HCT116 (cell line): ENCODE measurements around the gene SNORC. TPM values are rescaled to one million over a fixed set of nuclear protein-coding genes. Genes with fewer than 3 reads are reported as not detected.

Source experiments
- ATAC-seq: fragments of 200-7000 bp; cut with Tn5 transposase; 2 replicates; pipeline ENCODE4 v1.9.1; 2020; ENCODE audit warnings: mild to moderate bottlenecking, moderate library complexity
- BruUV-seq: library from RNA; stranded (reverse); fragments of 400-500 nt; replicated peaks from 2 replicates; lab custom pipeline; 2021; lab: Mats Ljungman, UMichigan
- CTCF ChIA-PET: fragments of 300-600 bp; sonication (Branson Sonifier 250); formaldehyde crosslinking; loops from one replicate; lab custom pipeline; 2021; ENCODE audit warnings: antibody characterized with exemption; lab: Charles Lee
- POLR2A ChIA-PET: fragments of 300-600, 350-600 bp; sonication (Branson Sonifier 250); formaldehyde crosslinking; loops from one replicate; lab custom pipeline; 2021; ENCODE audit warnings: antibody characterized with exemption; lab: Charles Lee
- RAD21 ChIA-PET, 2 experiments: fragments of 300-600 bp; sonication (Branson Sonifier 250); formaldehyde crosslinking; loops; one replicate each; lab custom pipeline; 2023; ENCODE audit warnings: low total read pairs in 2 of 2; ENCODE audit not compliant: uncharacterized antibody in 2 of 2, unreplicated experiment in 2 of 2, low non-redundant PET in 1 of 2; lab: Charles Lee
- DNase-seq: peaks from one replicate; pipeline ENCODE4 v3.0.0-alpha.2; 2010; ENCODE audit warnings: low read depth, low spot score
- H2AFZ ChIP-seq: fragments of 200-600 bp; shearing (Covaris generic), sonication (generic); 2 replicates; pipeline ENCODE4 v1.6.1; 2017; ENCODE audit warnings: low read depth, mixed run types, mixed read lengths, antibody characterized with exemption, low read length; ENCODE audit not compliant: poor library complexity, severe bottlenecking
- H3K27ac ChIP-seq: 2 replicates; pipeline ENCODE4 v1.5.1; 2012; ENCODE audit warnings: low read depth, low read length
- H3K27me3 ChIP-seq: fragments of 200-600 bp; sonication (generic); 2 replicates; pipeline ENCODE4 v1.6.1; 2016; ENCODE audit warnings: mixed run types, low read length, mixed read lengths; ENCODE audit not compliant: insufficient read depth
- H3K36me3 ChIP-seq, 2 experiments: fragments of 200-500 bp in 1 of 2; fragments of 200-600 bp in 1 of 2; sonication (Bioruptor generic) in 1 of 2; sonication (generic) in 1 of 2; 2 replicates each; pipeline versions ENCODE4 v1.5.1 to v1.6.1; 2014 to 2016; ENCODE audit warnings: low read length in 2 of 2, inconsistent platforms in 1 of 2, mixed read lengths in 1 of 2, mixed run types in 1 of 2; ENCODE audit not compliant: insufficient read depth in 2 of 2, control insufficient read depth in 1 of 2
- H3K4me1 ChIP-seq, 2 experiments: fragments of 200-600 bp in 1 of 2; sonication (generic) in 1 of 2; 2 replicates each; pipeline versions ENCODE4 v1.5.1 to v1.6.1; 2012 to 2017; ENCODE audit warnings: low read length in 2 of 2, inconsistent platforms in 1 of 2, mild to moderate bottlenecking in 1 of 2, mixed read lengths in 1 of 2, mixed run types in 1 of 2, moderate library complexity in 1 of 2; ENCODE audit not compliant: insufficient read depth in 2 of 2, control insufficient read depth in 1 of 2
- H3K4me2 ChIP-seq: fragments of 200-600 bp; sonication (generic); 2 replicates; pipeline ENCODE4 v1.6.1; 2017; ENCODE audit warnings: mixed run types, low read length, mixed read lengths
- H3K4me3 ChIP-seq, 2 experiments: fragments of 200-600 bp in 1 of 2; sonication (generic) in 1 of 2; replicated peaks in 1 of 2; 2 replicates each; pipeline ENCODE4 v1.5.1; 2011 to 2016; ENCODE audit warnings: low read length in 2 of 2, control low read depth in 1 of 2, low read depth in 1 of 2, mild to moderate bottlenecking in 1 of 2, mixed read lengths in 1 of 2, mixed run types in 1 of 2
- H3K79me2 ChIP-seq: fragments of 200-600 bp; sonication (generic); 2 replicates; pipeline ENCODE4 v1.6.1; 2017; ENCODE audit warnings: mild to moderate bottlenecking, mixed run types, low read length, moderate library complexity, mixed read lengths; ENCODE audit not compliant: insufficient read depth
- H3K9ac ChIP-seq: fragments of 200-600 bp; sonication (generic); 2 replicates; pipeline ENCODE4 v1.6.1; 2016; ENCODE audit warnings: low read length, mixed read lengths
- H3K9me2 ChIP-seq: fragments of 200-600 bp; sonication (generic), shearing (Covaris generic); 2 replicates; pipeline ENCODE4 v1.6.1; 2017; ENCODE audit warnings: mixed run types, mild to moderate bottlenecking, moderate library complexity; ENCODE audit not compliant: insufficient read depth
- H3K9me3 ChIP-seq, 2 experiments: fragments of 200-500 bp in 1 of 2; fragments of 200-600 bp in 1 of 2; sonication (Bioruptor generic) in 1 of 2; sonication (generic) in 1 of 2; 2 replicates each; pipeline ENCODE4 v1.6.1; 2014 to 2017; ENCODE audit warnings: low read length in 2 of 2, mixed read lengths in 2 of 2, inconsistent platforms in 1 of 2, low read depth in 1 of 2, mild to moderate bottlenecking in 1 of 2, mixed run types in 1 of 2, moderate library complexity in 1 of 2; ENCODE audit not compliant: control insufficient read depth in 1 of 2, insufficient read depth in 1 of 2
- H4K20me1 ChIP-seq: fragments of 200-600 bp; sonication (generic), shearing (Covaris generic); 2 replicates; pipeline ENCODE4 v1.6.1; 2017; ENCODE audit warnings: mixed run types, mild to moderate bottlenecking, moderate library complexity; ENCODE audit not compliant: insufficient read depth
- EZH2 ChIP-seq: fragments of 200-600 bp; sonication (generic); IDR thresholded peaks from 2 replicates; pipeline ENCODE4 v1.6.1; 2017; ENCODE audit warnings: antibody characterized with exemption, mixed run types
- POLR2A ChIP-seq: IDR thresholded peaks from 2 replicates; pipeline ENCODE4 v1.7.0; 2011; ENCODE audit warnings: borderline replicate concordance; ENCODE audit not compliant: insufficient read depth, insufficient read length; ENCODE audit errors: extremely low read depth
- REST ChIP-seq: IDR thresholded peaks from 2 replicates; pipeline ENCODE4 v1.6.1; 2012; ENCODE audit warnings: low read depth
- ZFX ChIP-seq: fragments of 450-650 bp; IDR thresholded peaks from 2 replicates; pipeline ENCODE4 v1.6.1; 2017
- intact Hi-C: fragments of 100-400 bp; cut with micrococcal nuclease; formaldehyde crosslinking; loops from 2 replicates; pipeline ENCODE4 v1.10.0; 2022
- total RNA-seq: library from RNA; stranded (reverse); gene quantifications from one replicate; pipeline ENCODE4 v1.2.1, GENCODE V29; 2021; ENCODE audit not compliant: unreplicated experiment

The SNORC gene
- total RNA-seq, 1 experiment from 2014 or later, result 14.0 TPM

GRCh38 chr2:232871835-232872736 is 2.0 kb downstream of the SNORC start:
- CTCF ChIA-PET, result no interaction called here

More at GRCh38 chr2:232871835-232872736, 2.0 kb downstream of the SNORC start:
- Histone ChIP-seq H4K20me1 (no peaks in the 10 kb centered on the region; the same call in 1 of the 2 replicates), H3K4me1 (no peaks in the 10 kb centered on the region), H3K27me3 (no peaks in the 10 kb centered on the region), H3K27ac (no peak overlapping the region), H3K9me2 (no peaks in the 10 kb centered on the region), H3K4me2 (no peak overlapping the region), H3K9me3 (no peaks in the 10 kb centered on the region), H3K36me3 (0 out of 4 replicates have a peak, but pooled peaks cover 0 to 5% of the 10 kb centered on the region in 2 experiments), H3K9ac (no peak overlapping the region), H3K4me3 (no peak overlapping the region), H2AFZ (no peak overlapping the region), H3K79me2 (no peaks in the 10 kb centered on the region)
- no TSS peak for BruUV-seq
- ATAC-seq (no peak), DNase-seq (no peak)
- POLR2A ChIA-PET, result no interaction called here
- TF ChIP-seq EZH2 (no peak), POLR2A (no peak), ZFX (0 out of 2 replicates have a peak, but pooled peaks have one; percentile 5), REST (no peak)
- intact Hi-C loops, result no loop called here
- RAD21 ChIA-PET, result no interaction called here
